HL-60 (cell line): Measurements from ENCODE around the gene DDX23.

ENCODE experiments used
- DNase-seq, 2 experiments: peaks; one replicate each; pipeline ENCODE4 v3.0.0-alpha.2; 2010 to 2020; ENCODE audit warnings: low read depth in 1 of 2, low spot score in 1 of 2
- H3K27ac ChIP-seq: fragments of 250-450 bp; sonication (Bioruptor Pico); replicated peaks from 2 replicates; pipeline ENCODE4 v1.5.1; 2020; ENCODE audit warnings: mild to moderate bottlenecking, moderate library complexity
- H3K27me3 ChIP-seq: fragments of 250-450 bp; sonication (Bioruptor Pico); 2 replicates; pipeline ENCODE4 v1.5.1; 2021; ENCODE audit warnings: mild to moderate bottlenecking, moderate library complexity; ENCODE audit not compliant: insufficient read depth, poor library complexity, severe bottlenecking
- H3K4me3 ChIP-seq: replicated peaks from 2 replicates; pipeline ENCODE4 v1.5.1; 2011; ENCODE audit warnings: mild to moderate bottlenecking, control low read depth, low read length; ENCODE audit not compliant: insufficient read depth
- CTCF ChIP-seq: IDR thresholded peaks from one replicate; pipeline ENCODE4 v1.5.1; 2011; ENCODE audit warnings: low read length, control low read depth, inconsistent platforms; ENCODE audit not compliant: insufficient read depth
- GABPA ChIP-seq: IDR thresholded peaks from 2 replicates; pipeline ENCODE4 v1.6.1; 2012; ENCODE audit warnings: low read depth
- POLR2AphosphoS5 ChIP-seq: IDR thresholded peaks from 2 replicates; pipeline ENCODE4 v1.6.1; 2012; ENCODE audit warnings: low read depth
- REST ChIP-seq: IDR thresholded peaks from 2 replicates; pipeline ENCODE4 v1.6.1; 2012; ENCODE audit warnings: low read depth; ENCODE audit not compliant: insufficient replicate concordance
- SPI1 ChIP-seq: IDR thresholded peaks from 2 replicates; pipeline ENCODE4 v1.6.1; 2012; ENCODE audit warnings: low read depth, mild to moderate bottlenecking, borderline replicate concordance

DDX23 gene

GRCh38 chr12:48814262-48815125 is 37.5 kb downstream of the DDX23 start:
- H3K27me3 ChIP-seq, result peaks cover 10% of the 10 kb centered on the region
- H3K4me3 ChIP-seq, result peak overlapping the region; percentile 82
- peak; percentile 68 to 74 for DNase-seq
- H3K27ac ChIP-seq, result peak overlapping the region; percentile 80
- TF ChIP-seq GABPA, result no peak; the same call in 1 of the 2 replicates
- TF ChIP-seq CTCF, result peak; percentile 98
- TF ChIP-seq REST, result no peak
- TF ChIP-seq SPI1, result no peak
- peak; percentile 67; the same call in 1 of the 2 replicates for TF ChIP-seq POLR2AphosphoS5

GRCh38 chr12:48813465-48814261 is 38.3 kb downstream of the DDX23 start:
- Histone ChIP-seq H3K27ac (peak overlapping the region; percentile 39; the same call in 1 of the 2 replicates), H3K27me3 (peaks cover 10% of the 10 kb centered on the region), H3K4me3 (peak overlapping the region; percentile 82)
- no peak for TF ChIP-seq CTCF
- TF ChIP-seq REST, result no peak
- no peak for TF ChIP-seq GABPA
- no peak for TF ChIP-seq POLR2AphosphoS5
- no peak for TF ChIP-seq SPI1
- no peak for DNase-seq

- Histone ChIP-seq H3K4me3 (no peak overlapping the region), H3K27me3 (peaks cover 3% of the 10 kb centered on the region), H3K27ac (no peak overlapping the region)
- DNase-seq, result no peak
- no peak for TF ChIP-seq REST
- TF ChIP-seq POLR2AphosphoS5, result no peak
- no peak for TF ChIP-seq CTCF
- TF ChIP-seq GABPA, result no peak
- TF ChIP-seq SPI1, result no peak
These were observed 39.6 kb downstream of the DDX23 start for GRCh38 chr12:48812389-48812788.
